ENCODE results near the gene CAPN5.

Gene CAPN5

GRCh38 chr11:77100166-77101042 is 33.6 kb downstream of the CAPN5 start:
- DNase-seq (ENCODE audit: low spot score): no peak

- no peak for DNase-seq (ENCODE audit: low spot score)
These were observed 34.3 kb downstream of the CAPN5 start for GRCh38 chr11:77101043-77101537.

- DNase-seq (ENCODE audit: low spot score): no peak
These were observed 35.8 kb downstream of the CAPN5 start, which contains the start of gene OMP for GRCh38 chr11:77102246-77103210. TSS of gene OMP (plus strand) at chr11:77102840. CDS start at chr11:77102840, 0 bp downstream.

GRCh38 chr11:77103319-77103718 is 36.5 kb downstream of the CAPN5 start:
- DNase-seq (ENCODE audit: low spot score): no peak

- DNase-seq (ENCODE audit: low spot score): no peak
These were observed 38.0 kb downstream of the CAPN5 start for GRCh38 chr11:77104727-77105126.

- no peak for DNase-seq (ENCODE audit: low spot score)
These were observed 39.5 kb downstream of the CAPN5 start for GRCh38 chr11:77106321-77106720.

GRCh38 chr11:77106759-77107158 is 40.0 kb downstream of the CAPN5 start:
- no peak for DNase-seq (ENCODE audit: low spot score)

GRCh38 chr11:77107950-77108349 is 41.2 kb downstream of the CAPN5 start:
- DNase-seq (ENCODE audit: low spot score): no peak

GRCh38 chr11:77108436-77108835 is 41.7 kb downstream of the CAPN5 start:
- DNase-seq (ENCODE audit: low spot score): no peak

GRCh38 chr11:77109236-77110019 is 42.7 kb downstream of the CAPN5 start:
- no peak for DNase-seq (ENCODE audit: low spot score)

- DNase-seq (ENCODE audit: low spot score): no peak
These were observed 44.1 kb downstream of the CAPN5 start for GRCh38 chr11:77110836-77111235.

- no peak for DNase-seq (ENCODE audit: low spot score)
These were observed 44.5 kb downstream of the CAPN5 start for GRCh38 chr11:77111277-77111676.

- no peak for DNase-seq (ENCODE audit: low spot score)
These were observed 45.2 kb downstream of the CAPN5 start for GRCh38 chr11:77111946-77112345.

GRCh38 chr11:77112641-77113381 is 46.0 kb downstream of the CAPN5 start:
- no peak for DNase-seq (ENCODE audit: low spot score)

- peak; percentile 86 for DNase-seq (ENCODE audit: low spot score)
These were observed 46.8 kb downstream of the CAPN5 start for GRCh38 chr11:77113382-77114088.

GRCh38 chr11:77114089-77114463 is 47.3 kb downstream of the CAPN5 start:
- no peak for DNase-seq (ENCODE audit: low spot score)

- peak; percentile 73 for DNase-seq (ENCODE audit: low spot score)
These were observed 48.4 kb downstream of the CAPN5 start for GRCh38 chr11:77115181-77115611.

- no peak for DNase-seq (ENCODE audit: low spot score)
These were observed 49.2 kb downstream of the CAPN5 start for GRCh38 chr11:77115956-77116355.

- no peak for DNase-seq (ENCODE audit: low spot score)
These were observed 50.7 kb downstream of the CAPN5 start for GRCh38 chr11:77117492-77117891.

- DNase-seq (ENCODE audit: low spot score): no peak
These were observed 51.3 kb downstream of the CAPN5 start for GRCh38 chr11:77118086-77118485.
